Panc1 (cell line): ENCODE measurements around the gene HADHB. TPM values are rescaled to one million over a fixed set of nuclear protein-coding genes. Genes with fewer than 3 reads are reported as not detected.

Source experiments
- ATAC-seq: fragments of 200-7000 bp; cut with Tn5 transposase; 2 replicates; pipeline ENCODE4 v1.9.1; 2020; ENCODE audit warnings: mild to moderate bottlenecking, moderate library complexity
- BruUV-seq: library from RNA; stranded (reverse); fragments of 400-500 nt; replicated peaks from 2 replicates; lab custom pipeline; 2021; lab: Mats Ljungman, UMichigan
- CTCF ChIA-PET: fragments of 300-600 bp; sonication (Branson Sonifier 250); formaldehyde crosslinking; loops from one replicate; lab custom pipeline; 2022; ENCODE audit warnings: antibody characterized with exemption; lab: Charles Lee
- POLR2A ChIA-PET: fragments of 300-600 bp; sonication (Branson Sonifier 250); formaldehyde crosslinking; loops from one replicate; lab custom pipeline; 2022; ENCODE audit warnings: antibody characterized with exemption; lab: Charles Lee
- DNase-seq: peaks from one replicate; pipeline ENCODE4 v3.0.0-alpha.2; 2010; ENCODE audit warnings: low read depth, low spot score
- H3K27ac ChIP-seq: 2 replicates; pipeline ENCODE4 v1.5.1; 2011; ENCODE audit warnings: mild to moderate bottlenecking, low read length, inconsistent platforms
- H3K27me3 ChIP-seq: fragments of 200-500 bp; sonication (Bioruptor generic); 2 replicates; pipeline ENCODE4 v1.6.0; 2014; ENCODE audit warnings: low read length, inconsistent platforms; ENCODE audit not compliant: control insufficient read depth, insufficient read depth
- H3K36me3 ChIP-seq: fragments of 200-500 bp; sonication (Bioruptor generic); 2 replicates; pipeline ENCODE4 v1.5.1; 2014; ENCODE audit warnings: inconsistent platforms, mild to moderate bottlenecking, low read length, moderate library complexity; ENCODE audit not compliant: control insufficient read depth, insufficient read depth
- H3K4me1 ChIP-seq: 2 replicates; pipeline ENCODE4 v1.5.1; 2011; ENCODE audit warnings: inconsistent platforms, mild to moderate bottlenecking, low read length, moderate library complexity; ENCODE audit not compliant: control insufficient read depth, insufficient read depth
- H3K4me3 ChIP-seq, 2 experiments: 2 replicates each; pipeline ENCODE4 v1.5.1; 2011 to 2012; ENCODE audit warnings: low read depth in 2 of 2, low read length in 2 of 2, mild to moderate bottlenecking in 2 of 2, inconsistent platforms in 1 of 2, moderate library complexity in 1 of 2
- H3K9me3 ChIP-seq: fragments of 200-500 bp; sonication (Bioruptor generic); 2 replicates; pipeline ENCODE4 v1.5.1; 2014; ENCODE audit warnings: low read depth, mild to moderate bottlenecking, inconsistent platforms, low read length, moderate library complexity; ENCODE audit not compliant: control insufficient read depth, insufficient read depth
- CTCF ChIP-seq: fragments of 450-650 bp; IDR thresholded peaks from 2 replicates; pipeline ENCODE4 v1.5.1; 2017; ENCODE audit warnings: mild to moderate bottlenecking
- POLR2AphosphoS5 ChIP-seq: IDR thresholded peaks from 2 replicates; pipeline ENCODE4 v1.6.1; 2012; ENCODE audit warnings: mild to moderate bottlenecking, low read depth, low read length, moderate library complexity
- REST ChIP-seq, 2 experiments: IDR thresholded peaks; 2 replicates each; pipeline ENCODE4 v1.6.1; 2011 to 2012; ENCODE audit warnings: low read depth in 2 of 2, control low read depth in 1 of 2, low read length in 1 of 2, mild to moderate bottlenecking in 1 of 2, moderate library complexity in 1 of 2; ENCODE audit not compliant: insufficient read depth in 1 of 2
- SIN3A ChIP-seq: IDR thresholded peaks from 2 replicates; pipeline ENCODE4 v1.6.1; 2012; ENCODE audit warnings: low read depth, mild to moderate bottlenecking, low read length, moderate library complexity, borderline replicate concordance; ENCODE audit not compliant: insufficient read depth
- TCF7L2 ChIP-seq: IDR thresholded peaks from 2 replicates; pipeline ENCODE4 v1.6.1; 2011; ENCODE audit warnings: mild to moderate bottlenecking, low read depth, low read length, inconsistent platforms
- in situ Hi-C: cut with HindIII; loops from 2 replicates; pipeline ENCODE4 v1.10.0; 2016; ENCODE audit warnings: low sequenced_read_pairs, low pct_unique_long_range_greater_than_20kb
- intact Hi-C: fragments of 100-400 bp; cut with micrococcal nuclease; formaldehyde crosslinking; loops from one replicate; pipeline ENCODE4 v1.10.0; 2022; ENCODE audit not compliant: unreplicated experiment
- total RNA-seq: library from RNA; stranded (reverse); gene quantifications from one replicate; pipeline ENCODE4 v1.2.1, GENCODE V29; 2021; ENCODE audit not compliant: unreplicated experiment

The HADHB gene
- total RNA-seq, 1 experiment from 2014 or later: 106 TPM

- peaks cover 25% of the 10 kb centered on the region for H3K36me3 ChIP-seq
- CTCF ChIA-PET: interaction anchor here (0.5 kb wide), 1 partner anchor 161 kb away, joined by 3 read pairs; no protein-coding TSS in a partner anchor
- no TSS peak for BruUV-seq
Measured at GRCh38 chr2:26202981-26203490, 41.7 kb upstream of the HADHB start.

GRCh38 chr2:26203906-26204305 lies 40.8 kb upstream of the HADHB start:
- DNase-seq (no peak), ATAC-seq (no peak)
- Histone ChIP-seq H3K27me3 (no peaks in the 10 kb centered on the region), H3K36me3 (peaks cover 31% of the 10 kb centered on the region), H3K9me3 (no peaks in the 10 kb centered on the region), H3K4me3 (no peak overlapping the region), H3K4me1 (no peaks in the 10 kb centered on the region), H3K27ac (no peak overlapping the region)
- in situ Hi-C loops: no loop called here
- BruUV-seq: no TSS peak
- CTCF ChIA-PET: no interaction called here
- POLR2A ChIA-PET: no interaction called here
- intact Hi-C loops: no loop called here
- TF ChIP-seq REST (IDR thresholded peaks at IDR 0.05; ENCODE audit: insufficient read depth in 1 of 2, low read depth in 2 of 2, low read length in 1 of 2) (no peak), CTCF (no peak), POLR2AphosphoS5 (no peak), SIN3A (no peak), TCF7L2 (no peak)

More at GRCh38 chr2:26202981-26203490, 41.7 kb upstream of the HADHB start:
- no peak for ATAC-seq
- Histone ChIP-seq H3K4me3 (no peak overlapping the region), H3K27ac (no peak overlapping the region), H3K27me3 (no peaks in the 10 kb centered on the region), H3K4me1 (no peaks in the 10 kb centered on the region), H3K9me3 (no peaks in the 10 kb centered on the region)
- intact Hi-C loops: no loop called here
- POLR2A ChIA-PET: no interaction called here
- TF ChIP-seq SIN3A: no peak
- no peak for TF ChIP-seq TCF7L2
- TF ChIP-seq POLR2AphosphoS5: no peak
- no peak for TF ChIP-seq REST (IDR thresholded peaks at IDR 0.05; ENCODE audit: insufficient read depth in 1 of 2, low read depth in 2 of 2, low read length in 1 of 2)
- TF ChIP-seq CTCF: no peak
- in situ Hi-C loops: no loop called here
- DNase-seq: no peak
